ENCODE results near the gene HOXC10. TPM values are rescaled to one million over a fixed set of nuclear protein-coding genes. Genes with fewer than 3 reads are reported as not detected.

The HOXC10 gene
- total RNA-seq, 1 donor from 2014 or later: not detected

GRCh38 chr12:54031480-54031879 lies 46.5 kb downstream of the HOXC10 start:
- DNase-seq: no peak
- Mint-ChIP-seq H3K4me3 (ENCODE audit: unreplicated experiment) (no peak overlapping the region), H3K4me1 (ENCODE audit: low read depth, unreplicated experiment) (peaks cover 6% of the 10 kb centered on the region), H3K9me3 (ENCODE audit: unreplicated experiment) (peaks cover 4% of the 10 kb centered on the region), H3K27ac (ENCODE audit: unreplicated experiment) (no peak overlapping the region), H3K36me3 (ENCODE audit: unreplicated experiment) (no peaks in the 10 kb centered on the region), H3K27me3 (ENCODE audit: unreplicated experiment) (peaks cover 45% of the 10 kb centered on the region)
- no peak for TF ChIP-seq CTCF (IDR thresholded peaks at IDR 0.05; ENCODE audit: partially characterized antibody, unreplicated experiment)

- H3K27me3 Mint-ChIP-seq (ENCODE audit: unreplicated experiment): peaks cover 42% of the 10 kb centered on the region
- H3K4me1 Mint-ChIP-seq (ENCODE audit: low read depth, unreplicated experiment): peaks cover 6% of the 10 kb centered on the region
- no peak for TF ChIP-seq CTCF (IDR thresholded peaks at IDR 0.05; ENCODE audit: partially characterized antibody, unreplicated experiment)
- no peak overlapping the region for H3K4me3 Mint-ChIP-seq (ENCODE audit: unreplicated experiment)
- H3K27ac Mint-ChIP-seq (ENCODE audit: unreplicated experiment): no peak overlapping the region
- no peak for DNase-seq
- peaks cover 2% of the 10 kb centered on the region for H3K9me3 Mint-ChIP-seq (ENCODE audit: unreplicated experiment)
- H3K36me3 Mint-ChIP-seq (ENCODE audit: unreplicated experiment): no peaks in the 10 kb centered on the region
These were observed 47.2 kb downstream of the HOXC10 start for GRCh38 chr12:54032086-54032619.

GRCh38 chr12:54032627-54033100 lies 47.7 kb downstream of the HOXC10 start, which contains the start of gene HOXC5:
Gene HOXC5, plus strand, starts transcription at chr12:54033050. Its CDS starts 73 bp downstream, at chr12:54033123.
- no peak within 1 kb of the TSS for H3K27ac Mint-ChIP-seq (ENCODE audit: unreplicated experiment)
- peak; percentile 80 for DNase-seq
- peak; percentile 99 for TF ChIP-seq CTCF (IDR thresholded peaks at IDR 0.05; ENCODE audit: partially characterized antibody, unreplicated experiment)
- peak within 1 kb of the TSS; percentile 55 for H3K4me3 Mint-ChIP-seq (ENCODE audit: unreplicated experiment)
- peaks cover 43% of the 10 kb centered on the region for H3K27me3 Mint-ChIP-seq (ENCODE audit: unreplicated experiment)
- no peaks in the 10 kb centered on the region for H3K36me3 Mint-ChIP-seq (ENCODE audit: unreplicated experiment)
- peaks cover 6% of the 10 kb centered on the region for H3K4me1 Mint-ChIP-seq (ENCODE audit: low read depth, unreplicated experiment)
- peaks cover 2% of the 10 kb centered on the region for H3K9me3 Mint-ChIP-seq (ENCODE audit: unreplicated experiment)

- Mint-ChIP-seq H3K4me1 (ENCODE audit: low read depth, unreplicated experiment) (peaks cover 6% of the 10 kb centered on the region), H3K27ac (ENCODE audit: unreplicated experiment) (no peak overlapping the region), H3K27me3 (ENCODE audit: unreplicated experiment) (peaks cover 39% of the 10 kb centered on the region), H3K36me3 (ENCODE audit: unreplicated experiment) (no peaks in the 10 kb centered on the region), H3K4me3 (ENCODE audit: unreplicated experiment) (peak overlapping the region; percentile 55), H3K9me3 (ENCODE audit: unreplicated experiment) (peaks cover 2% of the 10 kb centered on the region)
- DNase-seq: no peak
- no peak for TF ChIP-seq CTCF (IDR thresholded peaks at IDR 0.05; ENCODE audit: partially characterized antibody, unreplicated experiment)
These were observed 48.4 kb downstream of the HOXC10 start for GRCh38 chr12:54033106-54033979.

Measured in glutamatergic neuron (in vitro differentiated cells).